Gastrocnemius medialis (tissue), 4 donors: ENCODE data around the gene PLA2G1B.

ENCODE experiments used
- POLR2A ChIP-seq, 2 donors: fragments of 450-650 bp; IDR thresholded peaks; one replicate each; pipeline ENCODE4 v1.6.1; 2017; ENCODE audit warnings: antibody characterized with exemption in 2 of 2, mild to moderate bottlenecking in 2 of 2, moderate library complexity in 2 of 2
- TF ChIP-seq, protein P1 (sequence below), 5 experiments: fragments of 450-650 bp in 3 of 5; fragments of 200-600 bp in 2 of 5; sonication (generic) in 2 of 5; IDR thresholded peaks in 4 of 5; conservative IDR thresholded peaks in 1 of 5; 1 replicate in 4 of 5; 2 replicates in 1 of 5; pipeline ENCODE4 v1.5.1; 2016 to 2019; ENCODE audit warnings: antibody characterized with exemption in 5 of 5, mild to moderate bottlenecking in 3 of 5, moderate library complexity in 3 of 5

- TF ChIP-seq, protein P1, sequence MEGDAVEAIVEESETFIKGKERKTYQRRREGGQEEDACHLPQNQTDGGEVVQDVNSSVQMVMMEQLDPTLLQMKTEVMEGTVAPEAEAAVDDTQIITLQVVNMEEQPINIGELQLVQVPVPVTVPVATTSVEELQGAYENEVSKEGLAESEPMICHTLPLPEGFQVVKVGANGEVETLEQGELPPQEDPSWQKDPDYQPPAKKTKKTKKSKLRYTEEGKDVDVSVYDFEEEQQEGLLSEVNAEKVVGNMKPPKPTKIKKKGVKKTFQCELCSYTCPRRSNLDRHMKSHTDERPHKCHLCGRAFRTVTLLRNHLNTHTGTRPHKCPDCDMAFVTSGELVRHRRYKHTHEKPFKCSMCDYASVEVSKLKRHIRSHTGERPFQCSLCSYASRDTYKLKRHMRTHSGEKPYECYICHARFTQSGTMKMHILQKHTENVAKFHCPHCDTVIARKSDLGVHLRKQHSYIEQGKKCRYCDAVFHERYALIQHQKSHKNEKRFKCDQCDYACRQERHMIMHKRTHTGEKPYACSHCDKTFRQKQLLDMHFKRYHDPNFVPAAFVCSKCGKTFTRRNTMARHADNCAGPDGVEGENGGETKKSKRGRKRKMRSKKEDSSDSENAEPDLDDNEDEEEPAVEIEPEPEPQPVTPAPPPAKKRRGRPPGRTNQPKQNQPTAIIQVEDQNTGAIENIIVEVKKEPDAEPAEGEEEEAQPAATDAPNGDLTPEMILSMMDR (IDR thresholded peaks at IDR 0.05 in 4 of 5, conservative IDR thresholded peaks at IDR 0.05 in 1 of 5) = no peak
- no peak for TF ChIP-seq POLR2A (IDR thresholded peaks at IDR 0.05)
Measured at GRCh38 chr12:120323772-120324171, 3.8 kb downstream of the PLA2G1B start.
